GM12874 (cell line): ENCODE measurements around the gene SAT2.

ENCODE experiments used
- TF ChIP-seq, protein P1 (sequence below): IDR thresholded peaks from 2 replicates; pipeline ENCODE4 v1.5.1; 2011; ENCODE audit warnings: low read depth, mild to moderate bottlenecking, control low read depth, low read length, moderate library complexity; ENCODE audit not compliant: insufficient read depth

Gene SAT2

GRCh38 chr17:7631398-7632380 is 4.1 kb upstream of the SAT2 start:
- TF ChIP-seq, protein P1, sequence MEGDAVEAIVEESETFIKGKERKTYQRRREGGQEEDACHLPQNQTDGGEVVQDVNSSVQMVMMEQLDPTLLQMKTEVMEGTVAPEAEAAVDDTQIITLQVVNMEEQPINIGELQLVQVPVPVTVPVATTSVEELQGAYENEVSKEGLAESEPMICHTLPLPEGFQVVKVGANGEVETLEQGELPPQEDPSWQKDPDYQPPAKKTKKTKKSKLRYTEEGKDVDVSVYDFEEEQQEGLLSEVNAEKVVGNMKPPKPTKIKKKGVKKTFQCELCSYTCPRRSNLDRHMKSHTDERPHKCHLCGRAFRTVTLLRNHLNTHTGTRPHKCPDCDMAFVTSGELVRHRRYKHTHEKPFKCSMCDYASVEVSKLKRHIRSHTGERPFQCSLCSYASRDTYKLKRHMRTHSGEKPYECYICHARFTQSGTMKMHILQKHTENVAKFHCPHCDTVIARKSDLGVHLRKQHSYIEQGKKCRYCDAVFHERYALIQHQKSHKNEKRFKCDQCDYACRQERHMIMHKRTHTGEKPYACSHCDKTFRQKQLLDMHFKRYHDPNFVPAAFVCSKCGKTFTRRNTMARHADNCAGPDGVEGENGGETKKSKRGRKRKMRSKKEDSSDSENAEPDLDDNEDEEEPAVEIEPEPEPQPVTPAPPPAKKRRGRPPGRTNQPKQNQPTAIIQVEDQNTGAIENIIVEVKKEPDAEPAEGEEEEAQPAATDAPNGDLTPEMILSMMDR = no peak

DNA sequence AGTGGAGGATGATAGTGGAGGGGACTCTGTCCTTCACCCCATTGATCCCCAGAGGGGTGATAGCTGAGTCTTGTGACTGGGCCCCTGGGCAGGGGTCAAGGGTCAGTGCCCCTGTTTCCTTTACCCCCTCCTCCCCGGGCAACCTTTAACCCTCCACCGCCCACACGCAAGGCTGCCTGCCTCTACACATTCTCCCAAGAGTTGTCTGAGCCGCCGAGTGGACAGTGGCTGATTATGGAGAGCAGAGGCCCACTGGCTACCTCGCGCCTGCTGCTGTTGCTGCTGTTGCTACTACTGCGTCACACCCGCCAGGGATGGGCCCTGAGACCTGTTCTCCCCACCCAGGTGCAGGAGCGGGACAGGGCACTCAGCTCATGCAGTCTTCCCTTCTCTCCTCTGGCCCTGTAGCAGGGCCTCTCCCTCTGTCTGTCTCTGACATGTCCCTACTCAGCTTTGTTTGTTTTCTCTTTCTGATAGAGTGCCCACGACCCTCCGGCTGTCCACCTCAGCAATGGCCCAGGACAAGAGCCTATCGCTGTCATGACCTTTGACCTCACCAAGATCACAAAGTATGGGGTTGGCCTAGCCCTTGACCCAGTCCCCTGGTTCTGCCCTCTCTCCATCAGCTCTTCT is 2.4 kb upstream of the SAT2 start, which contains the start of gene SHBG:
Gene SHBG, plus strand, starts transcription at position 197 of the 633 bp plus-strand sequence. Its CDS starts 38 bp downstream, at position 235.
- TF ChIP-seq, protein P1 = no peak

DNA sequence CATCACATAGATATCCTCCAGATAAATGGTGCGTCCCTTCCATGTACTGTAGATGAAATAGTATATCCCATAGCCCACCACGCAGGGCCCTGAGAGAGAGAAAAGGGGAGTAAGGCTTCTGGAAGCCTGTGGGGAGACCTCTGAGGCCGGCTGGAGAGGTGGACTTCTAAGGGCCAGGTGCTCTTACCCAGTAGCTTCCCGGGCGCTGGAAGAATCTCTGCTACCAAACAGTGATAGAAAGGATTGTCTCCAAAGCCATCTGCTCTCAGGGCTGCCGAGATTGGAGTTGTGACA is 718 bp downstream of the SAT2 start:
- TF ChIP-seq, protein P1 = no peak

DNA sequence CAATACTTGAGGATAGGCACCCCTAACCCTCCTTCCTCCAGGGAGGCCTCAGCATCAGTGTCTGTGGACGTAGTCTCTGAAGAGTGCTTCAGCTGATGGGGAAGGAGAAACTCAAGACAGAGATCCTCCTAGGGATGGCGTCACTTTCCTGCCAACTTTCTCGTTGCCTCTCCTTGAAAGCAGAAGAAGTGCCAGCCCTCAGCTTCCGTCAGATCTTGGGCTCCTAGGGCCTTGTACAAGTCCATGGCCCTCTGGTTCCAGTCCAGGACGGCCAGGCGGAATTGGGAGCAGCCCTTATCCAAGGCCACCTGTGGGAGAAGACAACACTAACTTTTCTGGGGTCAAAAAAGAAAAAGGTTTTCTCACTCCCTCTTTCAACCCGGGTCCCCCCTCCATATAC is 1.3 kb downstream of the SAT2 start:
- TF ChIP-seq, protein P1 = no peak

- TF ChIP-seq, protein P1 = no peak
These were observed 4.0 kb downstream of the SAT2 start for GRCh38 chr17:7623661-7624060.

DNA sequence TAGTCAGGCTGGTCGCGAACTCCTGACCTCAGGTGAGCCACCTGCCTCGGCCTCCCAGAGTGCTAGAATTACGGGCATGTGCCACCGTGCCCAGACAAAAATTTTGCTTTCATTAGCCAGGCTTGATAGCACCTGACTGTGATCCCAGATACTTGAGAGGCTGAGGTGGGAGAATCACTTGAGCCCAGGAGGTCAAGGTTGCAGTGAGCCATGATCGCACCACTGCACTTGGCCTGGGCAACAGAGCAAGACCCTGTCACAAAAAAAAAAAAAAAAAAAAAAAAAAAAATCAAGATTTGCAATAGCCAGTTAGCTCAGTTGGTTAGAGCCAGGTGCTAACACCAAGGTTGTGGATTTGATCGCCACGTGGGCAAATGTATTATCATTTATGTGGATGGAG is 6.8 kb downstream of the SAT2 start:
- TF ChIP-seq, protein P1 = no peak

DNA sequence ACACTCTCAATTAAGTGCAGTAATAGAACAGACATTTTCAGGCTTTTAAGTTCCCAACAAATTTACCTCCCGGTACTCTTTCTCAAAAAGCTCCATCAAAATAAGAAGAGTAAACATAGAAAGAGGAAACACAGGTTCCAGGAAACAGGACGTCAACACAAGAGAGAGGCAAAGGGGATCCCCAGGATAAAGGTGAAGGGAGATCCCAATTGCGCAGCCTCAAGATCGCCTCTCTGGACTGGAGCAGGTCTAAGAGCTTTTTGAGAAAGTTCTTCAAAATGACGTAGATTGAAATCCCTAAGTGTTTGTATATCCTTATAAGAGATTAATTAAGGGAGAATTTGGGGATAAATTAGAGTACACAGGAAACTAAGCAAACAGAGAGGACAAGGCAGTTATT is 9.0 kb downstream of the SAT2 start:
- TF ChIP-seq, protein P1 = no peak
